Measurements from ENCODE around the gene MIP.
"Not testable (repeated sequence)": the region's sequence is repeated elsewhere in the genome, so short reads cannot be mapped to it uniquely, and the experiment has no call there.

Gene MIP

DNA sequence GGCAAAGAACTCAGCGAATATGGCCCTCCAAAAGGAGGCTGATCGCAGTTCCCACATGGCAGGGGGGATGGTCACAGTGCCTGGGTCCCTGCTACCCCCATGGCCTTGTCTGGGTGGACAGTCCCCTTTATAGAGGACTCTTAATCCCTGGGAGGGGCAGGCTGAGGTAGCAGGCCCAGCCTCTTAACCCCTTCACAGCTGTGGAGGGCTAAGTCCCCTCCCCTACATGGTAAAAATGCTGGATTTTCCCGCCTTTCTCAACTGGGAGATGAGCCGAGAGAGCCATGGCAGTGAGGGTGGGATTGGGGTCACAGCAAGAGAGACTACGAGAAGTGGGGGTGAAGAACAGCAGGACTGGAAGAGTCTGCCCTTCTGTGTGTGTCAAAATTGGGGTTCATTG lies at the start of gene MIP:
Gene MIP, minus strand, starts transcription at position 101 of the 400 bp plus-strand sequence. Its CDS starts 44 bp downstream, at position 57.
- DNase-seq (ENCODE audit: low read depth in 3 of 3): no peak

DNA sequence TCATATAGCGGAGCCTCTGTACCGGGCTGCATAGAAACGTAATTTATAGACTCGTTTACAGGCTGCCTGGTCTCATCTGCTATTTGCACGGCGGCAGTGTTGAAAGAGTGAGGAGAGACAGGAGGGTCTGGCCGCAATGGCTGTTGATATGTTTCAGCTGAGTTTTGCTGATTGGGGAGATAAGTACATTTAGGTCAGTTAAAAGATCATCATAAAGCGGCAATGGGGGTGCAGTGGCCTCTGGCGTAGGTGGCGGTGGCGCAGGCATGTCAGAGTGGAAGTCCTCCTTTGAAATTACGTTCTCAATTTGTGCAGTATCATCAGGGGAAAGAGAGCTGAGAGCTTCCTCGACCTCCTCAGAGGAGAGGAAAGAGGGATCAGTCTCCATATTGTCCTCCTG lies 45.4 kb upstream of the MIP start:
- not testable (repeated sequence) for DNase-seq (ENCODE audit: low read depth in 3 of 3)

DNA sequence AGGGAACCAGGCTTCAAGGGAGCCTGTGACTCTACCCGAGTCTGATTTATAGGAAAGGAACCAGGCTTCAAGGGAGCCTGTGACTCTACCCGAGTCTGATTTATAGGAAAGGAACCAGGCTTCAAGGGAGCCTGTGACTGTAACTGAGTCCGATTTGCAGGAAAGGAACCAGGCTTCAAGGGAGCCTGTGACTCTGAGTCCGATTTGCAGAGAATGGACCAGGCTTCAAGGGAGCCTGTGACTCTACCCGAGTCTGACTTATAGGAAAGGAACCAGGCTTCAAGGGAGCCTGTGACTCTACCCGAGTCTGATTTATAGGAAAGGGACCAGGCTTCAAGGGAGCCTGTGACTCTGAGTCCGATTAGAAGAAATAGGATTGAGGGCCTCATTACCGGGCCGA lies 45.0 kb upstream of the MIP start:
- DNase-seq (ENCODE audit: low read depth in 3 of 3): not testable (repeated sequence)

DNA sequence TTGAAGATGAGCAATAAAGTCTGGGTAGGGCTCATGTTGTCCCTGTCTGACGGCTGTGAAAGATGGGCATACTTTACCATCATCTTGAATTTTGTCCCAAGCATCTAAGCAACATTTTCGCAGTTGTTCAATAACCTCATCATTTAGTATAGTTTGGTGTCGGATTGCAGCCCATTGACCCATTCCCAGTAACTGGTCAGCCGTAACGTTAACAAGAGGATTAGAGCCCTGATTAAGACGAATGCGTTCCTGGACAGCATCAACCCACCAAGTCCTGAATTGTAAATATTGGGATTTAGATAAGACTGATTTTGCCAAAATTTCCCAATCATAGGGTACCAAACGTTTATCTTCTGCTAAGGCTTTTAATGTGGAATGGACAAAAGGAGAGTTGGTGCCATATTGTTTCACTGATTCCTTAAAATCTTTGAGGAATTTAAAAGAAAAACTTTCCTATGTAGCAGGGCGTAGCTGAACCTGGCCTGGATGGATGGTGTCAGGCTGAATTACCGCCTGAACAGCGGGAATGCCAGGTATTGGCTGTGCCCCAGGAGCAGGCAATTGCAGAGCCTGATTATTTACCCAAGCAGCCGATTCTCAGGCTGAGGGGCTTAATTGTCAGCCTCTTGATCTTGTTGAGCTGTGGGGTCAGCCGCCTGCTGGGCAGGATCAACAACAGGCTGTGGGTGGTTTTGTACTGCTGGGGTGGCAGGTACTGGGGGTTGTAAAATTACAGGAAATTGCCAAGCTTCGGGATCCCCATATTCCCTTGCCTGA lies 43.9 kb upstream of the MIP start:
- not testable (repeated sequence) for DNase-seq (ENCODE audit: low read depth in 3 of 3)

DNA sequence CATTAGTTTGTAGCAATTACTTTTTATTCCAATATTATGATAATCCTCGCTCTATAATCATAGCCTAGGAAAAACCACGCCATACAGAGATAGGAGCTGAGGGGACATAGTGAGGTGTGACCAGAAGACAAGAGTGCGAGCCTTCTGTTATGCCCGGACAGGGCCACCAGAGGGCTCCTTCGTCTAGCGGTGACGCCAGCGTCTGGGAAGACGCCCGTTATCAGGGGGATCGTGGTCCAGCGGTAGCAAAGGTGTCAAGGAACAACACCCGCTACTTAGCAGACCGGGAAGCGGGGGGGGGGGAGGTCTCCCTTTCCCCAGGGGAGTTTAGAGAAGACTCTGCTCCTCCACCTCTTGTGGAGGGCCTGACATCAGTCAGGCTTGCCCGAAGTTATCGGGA lies 42.2 kb upstream of the MIP start:
- peak in 1 of 3 donors; percentile 51 for DNase-seq (ENCODE audit: low read depth in 3 of 3)

DNA sequence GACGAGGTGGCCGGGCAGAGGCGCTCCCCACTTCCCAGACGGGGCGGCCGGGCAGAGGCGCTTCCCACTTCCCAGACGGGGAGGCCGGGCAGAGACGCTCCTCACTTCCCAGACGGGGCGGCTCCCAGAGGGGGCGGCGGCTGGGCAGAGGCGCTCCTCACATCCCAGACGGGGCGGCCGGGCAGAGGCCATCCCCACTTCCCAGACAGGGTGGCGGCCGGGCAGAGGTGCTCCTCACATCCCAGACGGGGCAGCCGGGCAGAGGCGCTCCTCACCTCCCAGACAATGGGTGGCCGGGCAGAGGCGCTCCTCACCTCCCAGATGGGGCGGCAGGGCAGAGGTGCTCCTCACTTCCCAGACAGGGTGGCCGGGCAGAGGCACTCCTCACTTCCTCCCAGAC lies 40.0 kb upstream of the MIP start:
- DNase-seq (ENCODE audit: low read depth in 3 of 3): not testable (repeated sequence)

DNA sequence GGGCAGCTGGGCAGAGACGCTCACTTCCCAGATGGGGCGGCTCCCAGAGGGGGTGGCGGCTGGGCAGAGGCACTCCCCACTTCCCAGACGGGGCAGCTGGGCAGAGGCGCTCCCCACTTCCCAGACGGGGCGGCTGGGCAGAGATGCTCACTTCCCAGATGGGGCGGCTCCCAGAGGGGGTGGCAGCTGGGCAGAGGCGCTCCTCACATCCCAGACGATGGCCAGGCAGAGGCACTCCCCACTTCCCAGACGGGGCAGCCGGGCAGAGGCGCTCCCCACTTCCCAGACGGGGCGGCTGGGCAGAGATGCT lies 39.6 kb upstream of the MIP start:
- not testable (repeated sequence) for DNase-seq (ENCODE audit: low read depth in 3 of 3)

DNA sequence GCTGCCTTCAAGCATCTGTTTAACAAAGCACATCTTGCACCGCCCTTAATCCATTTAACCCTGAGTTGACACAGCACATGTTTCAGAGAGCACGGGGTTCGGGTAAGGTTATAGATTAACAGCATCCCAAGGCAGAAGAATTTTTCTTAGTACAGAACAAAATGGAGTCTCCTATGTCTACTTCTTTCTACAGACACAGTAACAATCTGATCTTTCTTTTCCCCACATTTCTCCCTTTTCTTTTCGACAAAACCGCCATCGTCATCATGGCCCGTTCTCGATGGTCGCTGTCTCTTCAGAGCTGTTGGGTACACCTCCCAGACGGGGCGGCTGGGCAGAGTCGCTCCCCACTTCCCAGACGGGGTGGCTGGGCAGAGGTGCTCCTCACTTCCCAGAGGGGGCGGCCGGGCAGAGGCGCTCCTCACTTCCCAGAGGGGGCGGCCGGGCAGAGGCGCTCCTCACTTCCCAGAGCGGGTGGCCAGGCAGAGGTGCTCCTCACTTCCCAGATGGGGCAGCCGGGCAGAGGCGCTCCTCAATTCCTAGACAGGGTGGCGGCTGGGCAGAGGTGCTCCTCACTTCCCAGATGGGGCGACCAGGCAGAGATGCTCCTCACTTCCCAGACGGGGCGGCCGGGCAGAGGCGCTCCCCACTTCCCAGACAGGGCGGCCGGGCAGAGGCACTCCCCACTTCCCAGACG lies 39.1 kb upstream of the MIP start:
- DNase-seq (ENCODE audit: low read depth in 3 of 3): not testable (repeated sequence)

DNA sequence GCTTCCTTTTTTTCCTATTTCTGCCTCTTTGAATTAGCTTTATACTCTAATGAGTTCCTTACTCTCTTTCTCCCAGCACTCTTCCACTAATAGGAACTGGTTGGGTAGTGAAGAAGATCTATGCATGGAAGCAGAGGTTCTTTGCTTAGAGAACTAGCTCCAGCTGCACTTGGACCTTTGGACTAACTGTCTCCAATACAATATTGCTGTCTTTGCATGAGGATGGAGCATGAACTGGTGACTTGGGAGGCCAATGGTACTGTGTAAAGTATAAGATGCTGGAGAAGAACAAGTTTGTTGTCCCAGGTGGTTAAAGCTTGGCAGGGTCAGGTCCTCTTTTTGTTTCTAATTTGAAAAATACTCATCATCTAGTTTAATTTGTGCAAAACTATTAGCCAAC lies 35.9 kb upstream of the MIP start:
- no peak for DNase-seq (ENCODE audit: low read depth in 3 of 3)

DNA sequence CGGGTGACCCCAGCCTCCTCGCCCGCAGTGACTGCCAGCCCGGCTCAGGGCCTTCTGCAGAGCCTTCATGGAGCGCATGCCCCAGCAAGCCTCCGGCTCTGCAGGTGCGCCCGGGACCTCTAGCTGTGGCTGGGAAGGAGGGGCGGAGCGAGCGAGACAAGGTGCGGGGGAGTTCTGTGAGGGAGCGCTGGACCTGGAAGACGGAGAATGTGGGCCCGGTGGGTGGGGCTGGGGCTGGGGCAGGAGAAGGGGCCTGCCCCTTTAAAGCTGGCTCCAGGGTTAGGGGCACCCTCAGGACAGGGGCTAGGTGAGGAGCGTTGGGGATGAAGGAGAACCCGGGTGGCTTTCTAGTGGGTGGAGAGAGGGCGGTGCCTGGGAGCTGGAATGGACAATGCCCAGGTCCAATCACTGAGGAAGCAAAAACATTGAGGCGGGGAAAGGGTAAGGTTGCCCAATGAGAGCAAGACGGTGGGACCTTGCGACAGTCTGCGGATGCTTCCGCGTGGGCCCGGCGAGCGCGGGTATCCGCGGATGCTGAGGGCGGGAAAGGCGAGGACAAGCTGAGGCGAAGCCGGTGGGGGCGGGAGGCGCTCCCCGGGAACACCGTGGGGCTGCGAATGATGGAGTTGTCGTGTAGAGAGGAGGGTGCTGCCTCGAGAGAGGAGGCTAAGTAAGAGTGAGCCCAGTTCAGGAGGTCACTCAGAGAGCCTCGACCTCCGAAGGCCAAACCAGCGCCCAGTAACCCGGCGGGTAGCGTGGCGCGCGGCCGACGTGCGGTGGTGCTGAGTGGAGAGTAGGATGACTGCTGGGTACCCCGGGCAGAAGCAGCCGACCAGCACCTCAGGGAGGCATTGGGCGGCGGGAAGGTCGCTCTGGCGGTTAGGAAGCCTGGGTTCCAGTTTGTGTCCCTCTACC lies 33.8 kb upstream of the MIP start, which contains the start of gene GLS2:
Gene GLS2, minus strand, starts transcription at position 121 of the 915 bp plus-strand sequence. Its CDS starts 43 bp downstream, at position 78.
- DNase-seq (ENCODE audit: low read depth in 3 of 3): peak; percentile 47 to 64 (median 64)

DNA sequence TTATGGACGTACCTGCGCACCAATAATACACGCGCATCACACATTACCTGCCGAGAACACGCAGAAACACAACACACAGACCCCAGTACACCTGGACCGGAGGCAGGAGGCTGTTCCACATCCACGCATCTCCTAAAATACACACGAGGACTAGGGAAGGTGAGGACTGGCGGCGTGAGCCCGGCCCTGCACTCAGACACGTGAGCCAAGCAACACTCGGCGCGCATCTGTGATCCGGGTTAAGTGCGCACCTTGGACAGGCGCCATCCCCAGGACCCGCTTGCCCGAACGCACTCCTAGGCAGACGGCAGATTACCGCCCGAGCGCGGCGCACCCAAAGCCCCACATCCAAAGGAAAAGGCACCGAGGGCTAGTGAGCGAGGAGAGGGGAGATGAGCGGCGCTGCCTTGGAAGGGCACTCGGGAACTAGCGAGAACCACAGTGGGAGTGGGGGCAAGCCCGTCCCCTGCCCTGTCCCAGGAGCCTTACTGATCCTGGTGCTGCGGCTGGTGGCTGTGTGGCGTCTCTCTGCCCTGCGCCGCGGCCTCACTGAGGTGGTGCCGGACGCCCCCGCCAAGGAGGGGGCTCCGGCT lies 33.1 kb upstream of the MIP start:
- DNase-seq (ENCODE audit: low read depth in 3 of 3): peak in 1 of 3 donors; percentile 17

DNA sequence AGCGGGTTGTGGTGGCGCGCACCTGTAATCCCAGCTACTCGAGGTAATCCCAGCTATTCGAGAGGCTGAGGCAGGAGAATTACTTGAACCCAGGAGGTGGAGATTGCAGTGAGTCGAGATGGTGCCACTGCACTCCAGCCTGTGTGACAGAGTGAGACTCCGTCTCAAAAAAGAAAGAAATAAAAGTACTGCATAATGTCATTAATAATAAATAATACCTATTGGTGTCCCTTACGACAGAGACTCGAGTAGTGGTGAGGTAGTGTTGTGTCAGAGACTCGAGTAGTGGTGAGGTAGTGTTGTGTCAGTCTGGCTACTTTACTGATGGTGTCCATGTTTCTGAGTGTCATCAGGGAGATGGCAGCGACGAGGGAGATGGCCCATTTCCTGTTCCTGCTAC lies 32.2 kb upstream of the MIP start:
- no peak for DNase-seq (ENCODE audit: low read depth in 3 of 3)

DNA sequence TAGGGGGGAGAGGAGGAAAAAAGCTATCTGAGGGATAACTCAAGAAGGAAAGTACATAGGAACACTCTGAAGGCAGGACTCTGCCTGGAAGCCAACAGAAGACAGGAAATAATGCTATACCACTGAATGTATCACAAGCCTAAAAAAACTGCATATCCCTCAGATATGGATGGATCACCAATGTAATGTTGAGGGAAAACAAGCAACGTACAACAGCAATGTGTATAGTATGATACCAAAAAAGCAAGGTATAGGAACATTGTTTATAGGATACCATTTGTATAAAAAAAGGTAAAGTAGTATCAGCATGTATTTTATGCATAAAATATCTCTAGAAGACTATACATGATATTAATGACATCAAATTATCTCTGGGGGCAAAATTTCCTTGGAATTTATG lies 30.1 kb upstream of the MIP start:
- no peak for DNase-seq (ENCODE audit: low read depth in 3 of 3)

DNA sequence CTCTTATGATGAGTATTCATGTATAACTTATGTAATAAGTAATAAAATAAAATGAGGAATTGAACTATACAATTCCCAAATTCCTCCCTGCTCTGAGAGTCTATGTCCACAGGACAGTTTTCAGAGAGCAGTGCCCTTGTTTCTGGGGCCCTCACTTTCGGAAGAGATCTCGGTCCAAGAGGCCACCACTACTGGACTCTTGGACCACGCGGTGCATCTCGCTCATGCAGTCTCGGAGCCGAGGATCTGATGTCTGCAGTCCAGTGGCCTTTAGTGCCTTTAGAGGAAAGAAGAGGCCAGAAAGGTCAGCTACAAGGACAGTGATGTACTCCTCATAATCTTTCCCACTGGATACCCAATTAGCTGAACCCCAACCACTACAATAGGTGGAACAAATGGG lies 25.2 kb upstream of the MIP start:
- DNase-seq (ENCODE audit: low read depth in 3 of 3): no peak

DNA sequence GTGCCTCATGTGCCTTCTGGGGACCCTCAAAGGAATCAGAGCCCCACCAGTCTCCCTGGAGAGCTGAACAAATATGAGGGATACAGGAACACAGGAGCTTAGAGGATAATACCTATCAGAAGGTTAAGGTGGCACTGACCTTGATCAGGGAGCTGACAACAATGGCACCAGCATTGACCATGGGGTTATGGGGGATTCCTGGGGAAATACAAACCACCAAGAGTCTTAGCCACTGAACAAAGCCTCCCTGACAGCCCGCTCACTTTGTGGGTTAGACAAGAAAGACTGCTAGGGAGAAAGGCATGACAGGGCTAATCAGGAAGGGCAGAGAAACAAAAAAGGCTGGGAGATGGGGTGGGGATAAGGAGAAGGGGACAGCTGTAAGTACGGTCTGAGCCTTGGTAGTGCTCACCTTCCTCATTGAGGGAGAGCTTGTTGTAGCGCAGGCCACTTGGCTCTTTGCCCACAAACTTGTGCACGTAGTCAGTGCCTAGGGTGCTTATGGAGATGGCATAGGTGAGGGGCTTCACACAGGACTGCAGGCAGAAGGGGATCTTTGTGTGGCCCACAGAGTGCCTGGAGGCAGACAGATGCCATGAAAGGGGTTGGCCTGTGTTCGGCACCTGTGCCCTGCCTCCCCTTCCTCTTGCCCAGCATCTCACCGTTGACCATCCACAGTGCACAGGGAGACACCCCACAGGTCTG lies 23.2 kb upstream of the MIP start:
- no peak for DNase-seq (ENCODE audit: low read depth in 3 of 3)

DNA sequence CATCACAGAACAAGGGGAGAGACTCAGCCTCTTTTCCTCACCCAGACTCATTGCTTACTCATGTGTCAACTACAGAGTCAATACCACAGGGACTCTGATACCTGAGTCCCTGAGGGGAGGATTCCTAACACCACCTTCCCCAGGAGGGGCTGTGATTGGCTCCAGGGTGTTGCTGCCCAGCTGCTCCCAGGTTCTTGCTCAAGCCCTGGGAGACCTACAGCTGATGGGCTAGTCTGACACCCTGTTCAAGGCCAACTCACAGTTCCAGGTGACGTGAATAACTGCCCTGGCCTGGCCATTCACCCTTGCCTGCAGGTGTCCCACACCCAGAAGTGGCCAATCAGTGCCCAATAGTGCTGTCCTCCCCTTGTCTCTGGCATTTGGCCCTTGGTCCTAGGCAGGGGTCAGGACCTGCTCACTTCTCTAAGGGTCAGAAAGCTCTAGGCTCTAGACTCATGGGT lies 22.5 kb upstream of the MIP start:
- no peak for DNase-seq (ENCODE audit: low read depth in 3 of 3)

DNA sequence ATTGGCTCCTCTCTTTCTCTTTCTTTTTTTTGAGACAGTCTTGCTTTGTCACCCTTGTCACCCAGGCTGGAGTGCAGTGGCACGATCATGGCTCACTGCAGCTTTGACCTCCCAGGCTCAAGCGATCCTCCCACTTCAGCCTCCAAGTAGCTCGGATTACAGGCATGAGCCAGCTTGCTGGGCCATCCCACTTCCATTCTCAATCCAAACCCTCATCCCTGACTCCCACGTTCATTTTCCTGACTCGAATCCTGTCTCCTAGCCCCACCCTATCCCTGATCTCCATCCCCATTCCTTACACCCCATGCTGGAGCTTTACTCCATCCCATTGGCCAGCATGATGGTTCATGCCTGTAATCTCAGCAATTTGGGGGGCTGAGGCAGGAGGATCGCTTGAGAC lies 21.7 kb upstream of the MIP start:
- DNase-seq (ENCODE audit: low read depth in 3 of 3): no peak

DNA sequence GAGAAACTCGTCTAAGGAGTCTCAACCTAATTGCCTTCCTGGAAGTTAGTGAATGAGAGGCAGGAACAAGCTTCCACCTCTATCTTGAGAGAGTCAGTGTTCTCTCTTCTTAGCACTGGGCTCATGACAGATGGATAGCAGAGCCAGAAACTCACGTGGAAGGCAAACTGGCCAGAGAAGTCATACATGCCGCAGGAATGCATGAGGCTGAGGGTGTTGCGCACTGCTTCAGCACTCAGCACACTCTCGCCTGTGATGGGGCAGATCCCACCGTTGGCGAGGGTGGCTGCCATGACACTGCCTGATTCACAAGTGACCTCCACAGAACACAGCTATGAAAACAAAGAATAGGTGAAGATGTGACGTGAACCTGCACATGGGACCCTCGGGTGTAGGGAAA lies 19.9 kb upstream of the MIP start:
- DNase-seq (ENCODE audit: low read depth in 3 of 3): no peak

DNA sequence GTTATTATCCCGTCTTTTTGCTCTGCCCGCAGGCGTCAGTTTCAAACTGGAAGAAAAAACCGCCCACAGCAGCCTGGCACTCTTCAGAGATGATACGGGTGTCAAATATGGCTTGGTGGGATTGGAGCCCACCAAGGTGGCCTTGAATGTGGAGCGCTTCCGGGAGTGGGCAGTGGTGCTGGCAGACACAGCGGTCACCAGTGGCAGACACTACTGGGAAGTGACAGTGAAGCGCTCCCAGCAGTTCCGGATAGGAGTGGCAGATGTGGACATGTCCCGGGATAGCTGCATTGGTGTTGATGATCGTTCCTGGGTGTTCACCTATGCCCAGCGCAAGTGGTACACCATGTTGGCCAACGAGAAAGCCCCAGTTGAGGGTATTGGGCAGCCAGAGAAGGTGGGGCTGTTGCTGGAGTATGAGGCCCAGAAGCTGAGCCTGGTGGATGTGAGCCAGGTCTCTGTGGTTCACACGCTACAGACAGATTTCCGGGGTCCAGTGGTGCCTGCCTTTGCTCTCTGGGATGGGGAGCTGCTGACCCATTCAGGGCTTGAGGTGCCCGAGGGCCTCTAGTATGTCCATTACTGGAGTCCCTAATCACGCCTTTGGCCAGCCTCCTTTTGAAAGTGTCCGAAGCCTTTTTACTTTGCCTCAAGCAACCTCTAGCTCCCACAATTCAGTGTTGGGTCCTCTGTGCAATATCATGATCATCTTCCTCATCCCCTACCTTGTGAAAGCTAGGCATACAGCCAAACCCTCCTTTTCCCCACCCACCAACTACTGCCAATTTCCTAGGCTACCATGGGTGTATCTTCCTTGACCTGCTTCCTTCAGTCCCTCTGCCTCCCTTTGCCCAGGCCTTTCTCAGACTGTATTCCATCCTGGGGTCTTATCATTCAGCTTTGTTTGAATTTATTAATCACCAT lies 14.8 kb upstream of the MIP start:
- DNase-seq (ENCODE audit: low read depth in 3 of 3): no peak
